Measurements from ENCODE around the gene ADCY2. TPM values are rescaled to one million over a fixed set of nuclear protein-coding genes. Genes with fewer than 3 reads are reported as not detected.

ADCY2 gene
- total and polyA plus RNA-seq, 2 donors, result 0.42 to 1.0 TPM

DNA sequence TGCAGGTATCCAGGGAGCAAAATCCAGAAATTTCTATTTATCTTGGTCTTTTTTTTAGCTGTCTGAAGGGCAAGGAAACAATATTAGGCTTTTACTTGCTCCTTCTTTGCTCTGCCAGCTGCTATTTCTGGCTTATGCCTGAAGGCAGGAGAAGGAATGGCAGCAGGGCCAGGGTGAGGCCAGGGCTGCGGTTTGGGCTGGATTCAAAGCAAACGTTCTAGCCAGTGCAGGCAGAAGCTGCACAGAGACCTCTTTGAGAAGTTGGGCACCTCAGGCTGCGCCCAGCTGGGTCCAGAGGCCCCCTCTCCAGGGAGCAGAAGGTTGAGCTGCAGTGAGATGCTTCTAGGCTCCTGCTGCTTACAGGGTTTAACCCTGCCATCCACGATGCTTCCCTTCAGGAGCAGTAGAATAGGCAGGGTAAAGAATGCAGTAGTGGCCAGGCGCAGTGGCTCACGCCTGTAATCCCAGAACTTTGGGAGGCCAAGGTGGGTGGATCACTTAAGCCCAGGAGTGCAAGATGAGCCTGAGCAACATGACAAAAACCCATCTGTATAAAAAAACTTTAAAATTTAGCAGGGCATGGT lies 201.2 kb downstream of the ADCY2 start:
- Histone ChIP-seq H3K4me1 (ENCODE audit: control insufficient read depth in 2 of 2, insufficient read depth in 2 of 2, low read length in 2 of 2) (no peaks in the 10 kb centered on the region), H3K36me3 (ENCODE audit: control insufficient read depth in 2 of 2, insufficient read depth in 2 of 2, low read length in 1 of 2) (no peaks in the 10 kb centered on the region), H3K27ac (ENCODE audit: low read depth in 1 of 2, low read length in 1 of 2) (no peak overlapping the region), H3K27me3 (ENCODE audit: control insufficient read depth in 2 of 2, insufficient read depth in 1 of 2, low read length in 1 of 2) (no peaks in the 10 kb centered on the region), H3K9me3 (ENCODE audit: control insufficient read depth in 2 of 2, insufficient read depth in 1 of 2, low read length in 1 of 2) (no peaks in the 10 kb centered on the region), H3K4me3 (ENCODE audit: low read length in 2 of 2) (no peak overlapping the region)
- WGBS, result 86% methylated on average over 6 of the region's 6 CpGs
- DNase-seq (ENCODE audit: low read depth in 6 of 9, low spot score in 9 of 9), result no peak

DNA sequence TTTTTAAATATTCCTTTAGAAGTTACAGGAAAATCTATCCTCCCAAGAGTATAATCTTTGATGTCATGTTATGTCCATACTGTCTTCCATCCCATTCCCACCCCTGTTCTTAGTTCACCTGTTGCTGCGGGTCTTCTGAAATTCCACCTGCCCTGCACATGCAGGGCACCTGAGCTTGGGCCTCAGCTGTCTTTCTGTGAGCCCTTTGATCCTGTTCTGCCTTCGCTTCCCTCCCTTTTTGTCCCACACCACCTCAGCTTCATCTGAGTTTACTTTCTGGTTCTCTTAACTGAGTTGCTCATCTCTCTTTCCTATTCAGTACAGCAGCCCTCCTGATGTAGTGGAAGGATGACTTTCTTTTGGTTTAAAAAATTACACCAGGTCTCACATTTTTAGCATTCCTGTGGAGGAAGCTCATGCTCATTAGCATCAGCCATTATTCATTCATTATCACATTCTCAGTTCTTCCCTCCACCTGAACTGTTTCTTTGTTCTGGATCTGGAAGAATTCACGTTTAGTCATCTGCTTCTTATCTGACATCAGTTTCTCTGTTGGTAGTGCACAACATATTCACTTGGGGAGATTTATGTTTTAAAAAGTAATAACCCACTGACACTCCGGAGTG lies 211.0 kb downstream of the ADCY2 start:
- no peaks in the 10 kb centered on the region for H3K4me1 ChIP-seq (ENCODE audit: control insufficient read depth in 2 of 2, insufficient read depth in 2 of 2, low read length in 2 of 2)
- H3K9me3 ChIP-seq (ENCODE audit: control insufficient read depth in 2 of 2, insufficient read depth in 1 of 2, low read length in 1 of 2), result no peaks in the 10 kb centered on the region
- H3K36me3 ChIP-seq (ENCODE audit: control insufficient read depth in 2 of 2, insufficient read depth in 2 of 2, low read length in 1 of 2), result no peaks in the 10 kb centered on the region
- no peaks in the 10 kb centered on the region for H3K27me3 ChIP-seq (ENCODE audit: control insufficient read depth in 2 of 2, insufficient read depth in 1 of 2, low read length in 1 of 2)
- DNase-seq (ENCODE audit: low read depth in 6 of 9, low spot score in 9 of 9), result no peak
- WGBS, result 70% methylated on average over 4 of the region's 4 CpGs
- H3K4me3 ChIP-seq (ENCODE audit: low read length in 2 of 2), result no peak overlapping the region
- no peak overlapping the region for H3K27ac ChIP-seq (ENCODE audit: low read depth in 1 of 2, low read length in 1 of 2)

DNA sequence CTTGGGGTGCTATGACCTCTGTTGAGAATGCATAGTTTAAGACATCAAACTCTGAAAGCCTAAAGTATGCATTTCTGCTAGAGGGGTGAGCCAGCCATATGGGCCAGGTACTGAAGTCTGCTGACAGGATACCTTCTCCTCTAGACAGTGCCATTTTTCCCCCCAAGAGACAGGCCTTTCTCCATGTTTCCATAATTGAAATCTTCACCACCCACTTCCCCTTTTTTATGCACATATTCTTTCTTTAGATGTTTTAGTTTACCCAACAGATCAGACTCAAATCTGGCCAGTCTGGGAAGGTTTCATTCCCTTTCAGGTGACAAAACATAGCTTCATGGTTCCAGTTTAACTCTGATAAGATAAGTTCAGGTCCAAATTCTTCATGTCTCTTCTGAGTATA lies 212.8 kb downstream of the ADCY2 start:
- Histone ChIP-seq H3K4me3 (ENCODE audit: low read length in 2 of 2) (no peak overlapping the region), H3K36me3 (ENCODE audit: control insufficient read depth in 2 of 2, insufficient read depth in 2 of 2, low read length in 1 of 2) (no peaks in the 10 kb centered on the region), H3K4me1 (ENCODE audit: control insufficient read depth in 2 of 2, insufficient read depth in 2 of 2, low read length in 2 of 2) (no peaks in the 10 kb centered on the region), H3K9me3 (ENCODE audit: control insufficient read depth in 2 of 2, insufficient read depth in 1 of 2, low read length in 1 of 2) (no peaks in the 10 kb centered on the region), H3K27me3 (ENCODE audit: control insufficient read depth in 2 of 2, insufficient read depth in 1 of 2, low read length in 1 of 2) (no peaks in the 10 kb centered on the region), H3K27ac (ENCODE audit: low read depth in 1 of 2, low read length in 1 of 2) (no peak overlapping the region)
- no peak for DNase-seq (ENCODE audit: low read depth in 6 of 9, low spot score in 9 of 9)

- DNase-seq (ENCODE audit: low read depth in 6 of 9, low spot score in 9 of 9), result no peak
- Histone ChIP-seq H3K4me1 (ENCODE audit: control insufficient read depth in 2 of 2, insufficient read depth in 2 of 2, low read length in 2 of 2) (no peaks in the 10 kb centered on the region), H3K27ac (ENCODE audit: low read depth in 1 of 2, low read length in 1 of 2) (no peak overlapping the region), H3K4me3 (ENCODE audit: low read length in 2 of 2) (no peak overlapping the region), H3K36me3 (ENCODE audit: control insufficient read depth in 2 of 2, insufficient read depth in 2 of 2, low read length in 1 of 2) (no peaks in the 10 kb centered on the region), H3K9me3 (ENCODE audit: control insufficient read depth in 2 of 2, insufficient read depth in 1 of 2, low read length in 1 of 2) (no peaks in the 10 kb centered on the region), H3K27me3 (ENCODE audit: control insufficient read depth in 2 of 2, insufficient read depth in 1 of 2, low read length in 1 of 2) (no peaks in the 10 kb centered on the region)
- WGBS, result 84% methylated on average over 1 of the region's 1 CpG
Measured at GRCh38 chr5:7609726-7610125, 213.8 kb downstream of the ADCY2 start.

DNA sequence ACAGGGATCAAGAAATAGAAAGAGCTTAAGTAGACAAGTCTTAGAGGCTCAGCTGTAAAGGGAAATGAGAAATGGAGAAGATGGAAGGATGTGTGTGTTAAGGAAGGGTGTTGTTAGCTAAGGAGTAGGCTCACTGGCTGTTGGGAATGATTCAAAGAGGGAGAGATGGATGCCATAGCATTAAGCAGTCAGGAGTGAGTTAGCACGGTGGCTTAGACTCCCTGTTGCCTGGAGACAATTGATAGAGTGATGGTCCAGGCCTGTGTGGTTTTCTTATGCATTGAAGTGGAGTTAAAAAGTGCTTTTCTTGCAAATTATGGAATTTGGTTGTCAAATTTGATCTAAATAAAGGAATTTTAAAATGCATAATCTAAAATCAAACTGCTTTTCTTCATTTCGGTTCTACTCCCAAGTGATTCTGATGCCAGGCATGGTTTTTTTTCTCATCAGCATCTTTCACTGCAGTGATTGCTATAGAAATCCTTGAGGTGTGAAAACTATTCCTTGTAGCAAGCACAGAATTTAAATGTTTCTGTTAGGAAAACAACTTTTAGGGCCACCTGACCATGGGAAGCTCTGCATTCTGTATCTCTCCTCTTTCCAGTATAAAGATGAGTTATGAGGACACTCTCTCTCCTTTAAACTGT lies 214.7 kb downstream of the ADCY2 start:
- DNase-seq (ENCODE audit: low read depth in 6 of 9, low spot score in 9 of 9), result no peak
- Histone ChIP-seq H3K36me3 (ENCODE audit: control insufficient read depth in 2 of 2, insufficient read depth in 2 of 2, low read length in 1 of 2) (no peaks in the 10 kb centered on the region), H3K4me1 (ENCODE audit: control insufficient read depth in 2 of 2, insufficient read depth in 2 of 2, low read length in 2 of 2) (no peaks in the 10 kb centered on the region), H3K27me3 (ENCODE audit: control insufficient read depth in 2 of 2, insufficient read depth in 1 of 2, low read length in 1 of 2) (no peaks in the 10 kb centered on the region), H3K4me3 (ENCODE audit: low read length in 2 of 2) (no peak overlapping the region), H3K27ac (ENCODE audit: low read depth in 1 of 2, low read length in 1 of 2) (no peak overlapping the region), H3K9me3 (ENCODE audit: control insufficient read depth in 2 of 2, insufficient read depth in 1 of 2, low read length in 1 of 2) (no peaks in the 10 kb centered on the region)
- WGBS, result 90% methylated on average over 2 of the region's 2 CpGs

DNA sequence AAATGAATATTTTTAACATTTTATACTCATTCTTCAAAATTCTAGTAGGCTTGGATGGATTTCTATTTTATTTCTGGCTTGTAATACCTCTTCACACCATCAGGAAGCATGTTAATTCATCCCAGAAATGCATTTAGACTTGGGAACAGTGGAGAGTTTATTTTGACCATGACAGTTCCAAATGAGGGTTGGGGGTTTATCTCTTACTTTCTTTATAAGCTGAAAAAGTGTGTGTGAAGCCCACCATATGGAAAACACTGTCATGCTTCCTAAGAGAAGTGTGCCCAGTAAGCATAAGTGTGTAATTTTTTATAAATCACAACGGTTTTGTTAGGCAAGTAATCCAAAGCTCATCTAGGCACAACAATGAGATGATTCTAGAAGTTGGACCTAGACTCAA lies 215.6 kb downstream of the ADCY2 start:
- 84% methylated on average over 1 of the region's 1 CpG for WGBS
- DNase-seq (ENCODE audit: low read depth in 6 of 9, low spot score in 9 of 9), result no peak
- no peaks in the 10 kb centered on the region for H3K27me3 ChIP-seq (ENCODE audit: control insufficient read depth in 2 of 2, insufficient read depth in 1 of 2, low read length in 1 of 2)

DNA sequence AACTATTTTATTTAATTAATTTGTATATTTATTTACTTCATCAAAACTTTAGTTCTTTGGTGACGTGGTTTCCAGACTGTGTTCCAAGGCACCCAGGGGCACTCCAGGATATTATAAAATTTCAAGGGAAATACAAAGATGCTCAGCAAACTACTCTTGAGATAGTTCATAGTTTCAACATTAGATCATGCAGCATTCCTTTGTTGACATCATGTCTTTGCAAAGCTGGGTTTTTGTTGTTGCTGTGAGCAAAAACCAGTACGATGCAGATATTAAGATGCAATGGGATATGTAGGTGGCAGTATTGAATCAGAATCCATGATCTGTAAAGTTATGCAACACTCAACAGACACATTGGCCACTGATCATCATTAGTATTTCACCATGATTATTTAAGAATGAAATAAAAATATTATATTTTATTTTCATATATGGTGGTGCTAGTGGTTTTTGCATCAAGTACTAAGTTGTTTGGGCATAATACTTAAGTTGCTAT lies 219.7 kb downstream of the ADCY2 start:
- no peak for DNase-seq (ENCODE audit: low read depth in 6 of 9, low spot score in 9 of 9)
- Histone ChIP-seq H3K4me3 (ENCODE audit: low read length in 2 of 2) (no peak overlapping the region), H3K27ac (ENCODE audit: low read depth in 1 of 2, low read length in 1 of 2) (no peak overlapping the region), H3K27me3 (ENCODE audit: control insufficient read depth in 2 of 2, insufficient read depth in 1 of 2, low read length in 1 of 2) (no peaks in the 10 kb centered on the region), H3K9me3 (ENCODE audit: control insufficient read depth in 2 of 2, insufficient read depth in 1 of 2, low read length in 1 of 2) (no peaks in the 10 kb centered on the region), H3K36me3 (ENCODE audit: control insufficient read depth in 2 of 2, insufficient read depth in 2 of 2, low read length in 1 of 2) (no peaks in the 10 kb centered on the region), H3K4me1 (ENCODE audit: control insufficient read depth in 2 of 2, insufficient read depth in 2 of 2, low read length in 2 of 2) (no peaks in the 10 kb centered on the region)
- 94% methylated on average over 2 of the region's 2 CpGs for WGBS

More for the DNA sequence above, 215.6 kb downstream of the ADCY2 start:
- Histone ChIP-seq H3K4me3 (ENCODE audit: low read length in 2 of 2) (no peak overlapping the region), H3K36me3 (ENCODE audit: control insufficient read depth in 2 of 2, insufficient read depth in 2 of 2, low read length in 1 of 2) (no peaks in the 10 kb centered on the region), H3K4me1 (ENCODE audit: control insufficient read depth in 2 of 2, insufficient read depth in 2 of 2, low read length in 2 of 2) (no peaks in the 10 kb centered on the region), H3K9me3 (ENCODE audit: control insufficient read depth in 2 of 2, insufficient read depth in 1 of 2, low read length in 1 of 2) (no peaks in the 10 kb centered on the region), H3K27ac (ENCODE audit: low read depth in 1 of 2, low read length in 1 of 2) (no peak overlapping the region)

- Histone ChIP-seq H3K4me1 (ENCODE audit: control insufficient read depth in 2 of 2, insufficient read depth in 2 of 2, low read length in 2 of 2) (no peaks in the 10 kb centered on the region), H3K36me3 (ENCODE audit: control insufficient read depth in 2 of 2, insufficient read depth in 2 of 2, low read length in 1 of 2) (no peaks in the 10 kb centered on the region), H3K27ac (ENCODE audit: low read depth in 1 of 2, low read length in 1 of 2) (no peak overlapping the region), H3K27me3 (ENCODE audit: control insufficient read depth in 2 of 2, insufficient read depth in 1 of 2, low read length in 1 of 2) (no peaks in the 10 kb centered on the region), H3K4me3 (ENCODE audit: low read length in 2 of 2) (no peak overlapping the region), H3K9me3 (ENCODE audit: control insufficient read depth in 2 of 2, insufficient read depth in 1 of 2, low read length in 1 of 2) (no peaks in the 10 kb centered on the region)
- 78% methylated on average over 2 of the region's 2 CpGs for WGBS
- DNase-seq (ENCODE audit: low read depth in 6 of 9, low spot score in 9 of 9), result no peak
Measured at GRCh38 chr5:7616897-7617296, 221.0 kb downstream of the ADCY2 start.

GRCh38 chr5:7622498-7622897 lies 226.6 kb downstream of the ADCY2 start:
- no peaks in the 10 kb centered on the region for H3K4me1 ChIP-seq (ENCODE audit: control insufficient read depth in 2 of 2, insufficient read depth in 2 of 2, low read length in 2 of 2)
- no peaks in the 10 kb centered on the region for H3K27me3 ChIP-seq (ENCODE audit: control insufficient read depth in 2 of 2, insufficient read depth in 1 of 2, low read length in 1 of 2)
- H3K4me3 ChIP-seq (ENCODE audit: low read length in 2 of 2), result no peak overlapping the region
- H3K27ac ChIP-seq (ENCODE audit: low read depth in 1 of 2, low read length in 1 of 2), result no peak overlapping the region
- 85% methylated on average over 2 of the region's 2 CpGs for WGBS
- H3K9me3 ChIP-seq (ENCODE audit: control insufficient read depth in 2 of 2, insufficient read depth in 1 of 2, low read length in 1 of 2), result no peaks in the 10 kb centered on the region
- no peaks in the 10 kb centered on the region for H3K36me3 ChIP-seq (ENCODE audit: control insufficient read depth in 2 of 2, insufficient read depth in 2 of 2, low read length in 1 of 2)
- DNase-seq (ENCODE audit: low read depth in 6 of 9, low spot score in 9 of 9), result no peak

Measured in thymus (tissue), 11 donors.